H9 (cell line): Measurements from ENCODE around the gene EPB41L4A. TPM values are rescaled to one million over a fixed set of nuclear protein-coding genes. Genes with fewer than 3 reads are reported as not detected.

Source experiments
- DNase-seq: peaks from one replicate; pipeline ENCODE4 v3.0.0-alpha.2; 2017
- H2AFZ ChIP-seq: one replicate; pipeline ENCODE4 v1.6.1; 2013; ENCODE audit warnings: mild to moderate bottlenecking, low read length, control low read depth, moderate library complexity
- H2AK5ac ChIP-seq: 2 replicates; pipeline ENCODE4 v1.6.1; 2013; ENCODE audit warnings: low read length, control low read depth, mixed read lengths; ENCODE audit not compliant: insufficient read length
- H2BK120ac ChIP-seq: one replicate; pipeline ENCODE4 v1.6.1; 2013; ENCODE audit warnings: low read depth, mild to moderate bottlenecking, low read length, control low read depth, inconsistent platforms; ENCODE audit not compliant: poor library complexity, severe bottlenecking
- H2BK12ac ChIP-seq: 2 replicates; pipeline ENCODE4 v1.6.1; 2013; ENCODE audit warnings: low read length, control low read depth, mixed read lengths, low read depth; ENCODE audit not compliant: insufficient read length
- H2BK15ac ChIP-seq: 2 replicates; pipeline ENCODE4 v1.6.1; 2013; ENCODE audit warnings: low read depth, low read length, control low read depth
- H2BK20ac ChIP-seq: one replicate; pipeline ENCODE4 v1.6.1; 2013; ENCODE audit warnings: low read depth, mild to moderate bottlenecking, low read length, control low read depth, inconsistent platforms; ENCODE audit not compliant: poor library complexity, severe bottlenecking
- H2BK5ac ChIP-seq: 2 replicates; pipeline ENCODE4 v1.6.1; 2013; ENCODE audit warnings: low read length, control low read depth, mixed read lengths; ENCODE audit not compliant: insufficient read length
- H3K14ac ChIP-seq: 2 replicates; pipeline ENCODE4 v1.6.1; 2013; ENCODE audit warnings: low read length, control low read depth; ENCODE audit not compliant: insufficient read depth
- H3K18ac ChIP-seq: 2 replicates; pipeline ENCODE4 v1.6.1; 2013; ENCODE audit warnings: low read depth, mild to moderate bottlenecking, mixed read lengths, low read length, control low read depth; ENCODE audit not compliant: insufficient read length
- H3K23ac ChIP-seq: 2 replicates; pipeline ENCODE4 v1.6.1; 2013; ENCODE audit warnings: low read length, control low read depth, mixed read lengths, low read depth; ENCODE audit not compliant: insufficient read length
- H3K23me2 ChIP-seq: 2 replicates; pipeline ENCODE4 v1.6.1; 2013; ENCODE audit warnings: low read depth, mild to moderate bottlenecking, mixed read lengths, low read length, control low read depth; ENCODE audit not compliant: insufficient read length, poor library complexity, severe bottlenecking
- H3K27ac ChIP-seq: 2 replicates; pipeline ENCODE4 v1.5.1; 2013; ENCODE audit warnings: low read length, control low read depth, mixed read lengths, low read depth; ENCODE audit not compliant: insufficient read length
- H3K27me3 ChIP-seq: 2 replicates; pipeline ENCODE4 v1.6.1; 2013; ENCODE audit warnings: low read length, control low read depth, inconsistent platforms; ENCODE audit not compliant: insufficient read depth
- H3K4ac ChIP-seq: 2 replicates; pipeline ENCODE4 v1.6.1; 2013; ENCODE audit warnings: low read depth, mild to moderate bottlenecking, control low read depth, inconsistent platforms, low read length, moderate library complexity
- H3K4me1 ChIP-seq: 2 replicates; pipeline ENCODE4 v1.6.1; 2013; ENCODE audit warnings: low read length, control low read depth, inconsistent platforms; ENCODE audit not compliant: insufficient read depth
- H3K4me2 ChIP-seq: 2 replicates; pipeline ENCODE4 v1.6.1; 2013; ENCODE audit warnings: low read length, control low read depth, mixed read lengths; ENCODE audit not compliant: insufficient read length, insufficient read depth
- H3K56ac ChIP-seq: 2 replicates; pipeline ENCODE4 v1.6.1; 2013; ENCODE audit warnings: low read depth, mild to moderate bottlenecking, mixed read lengths, low read length, control low read depth; ENCODE audit not compliant: insufficient read length
- H3K79me1 ChIP-seq: 2 replicates; pipeline ENCODE4 v1.6.1; 2013; ENCODE audit warnings: low read depth, mild to moderate bottlenecking, moderate library complexity, low read length, control low read depth, inconsistent platforms; ENCODE audit not compliant: insufficient read depth, poor library complexity, severe bottlenecking
- H3K79me2 ChIP-seq: 2 replicates; pipeline ENCODE4 v1.6.1; 2013; ENCODE audit warnings: low read length, control low read depth, inconsistent platforms; ENCODE audit not compliant: insufficient read depth
- H3K9ac ChIP-seq: 2 replicates; pipeline ENCODE4 v1.6.1; 2013; ENCODE audit warnings: low read length, control low read depth, mixed read lengths; ENCODE audit not compliant: insufficient read length; ENCODE audit errors: extremely low read depth
- H3K9me3 ChIP-seq: one replicate; pipeline ENCODE4 v1.6.1; 2013; ENCODE audit warnings: low read depth, low read length, inconsistent platforms; ENCODE audit not compliant: control insufficient read depth
- H3T11ph ChIP-seq: one replicate; pipeline ENCODE4 v1.6.1; 2013; ENCODE audit warnings: mild to moderate bottlenecking, low read length, control low read depth, inconsistent platforms
- H4K20me1 ChIP-seq: one replicate; pipeline ENCODE4 v1.6.1; 2013; ENCODE audit not compliant: control insufficient read depth, insufficient read length, insufficient read depth
- H4K5ac ChIP-seq: 2 replicates; pipeline ENCODE4 v1.6.1; 2013; ENCODE audit warnings: low read depth, mild to moderate bottlenecking, mixed read lengths, low read length, control low read depth; ENCODE audit not compliant: insufficient read length
- H4K8ac ChIP-seq: replicated peaks from 2 replicates; pipeline ENCODE4 v1.6.1; 2013; ENCODE audit warnings: low read length, control low read depth, mixed read lengths, low read depth; ENCODE audit not compliant: insufficient read length
- H4K91ac ChIP-seq: 2 replicates; pipeline ENCODE4 v1.6.1; 2013; ENCODE audit warnings: low read depth, mild to moderate bottlenecking, moderate library complexity, mixed read lengths, low read length, control low read depth; ENCODE audit not compliant: insufficient read length
- H3K27ac Mint-ChIP-seq, 3 experiments: 2 replicates in 2 of 3; 3 replicates in 1 of 3; pipeline ENCODE4 v1.8.0; 2020 to 2021; ENCODE audit warnings: mixed read lengths in 3 of 3, mild to moderate bottlenecking in 1 of 3, moderate library complexity in 1 of 3
- H3K27me3 Mint-ChIP-seq: 2 replicates; pipeline ENCODE4 v1.8.0; 2021; ENCODE audit warnings: low read depth, mild to moderate bottlenecking, moderate library complexity, mixed read lengths
- H3K36me3 Mint-ChIP-seq, 3 experiments: 2 replicates in 2 of 3; 3 replicates in 1 of 3; pipeline ENCODE4 v1.8.0; 2020 to 2021; ENCODE audit warnings: low read depth in 3 of 3, mixed read lengths in 3 of 3; ENCODE audit not compliant: insufficient read depth in 1 of 3
- H3K4me1 Mint-ChIP-seq, 2 experiments: 2 replicates each; pipeline ENCODE4 v1.8.0; 2020; ENCODE audit warnings: mixed read lengths in 2 of 2
- H3K4me3 Mint-ChIP-seq, 2 experiments: 2 replicates in 1 of 2; 3 replicates in 1 of 2; pipeline ENCODE4 v1.8.0; 2020 to 2021; ENCODE audit warnings: mild to moderate bottlenecking in 2 of 2, mixed read lengths in 2 of 2, moderate library complexity in 1 of 2
- H3K9me3 Mint-ChIP-seq, 2 experiments: 2 replicates in 1 of 2; 3 replicates in 1 of 2; pipeline ENCODE4 v1.8.0; 2020; ENCODE audit warnings: mild to moderate bottlenecking in 2 of 2, mixed read lengths in 2 of 2, moderate library complexity in 1 of 2
- total RNA-seq: library from RNA; stranded (reverse); gene quantifications from 2 replicates; pipeline ENCODE4 v1.2.1, GENCODE V29; 2021
- TF ChIP-seq, protein P1 (sequence below): fragments of 200-600 bp; sonication (generic); conservative IDR thresholded peaks from 3 replicates; pipeline ENCODE4 v1.8.0; 2021; ENCODE audit warnings: antibody characterized with exemption, mild to moderate bottlenecking

EPB41L4A gene
- total RNA-seq, 1 experiment from 2014 or later, result 4.9 TPM

- no peaks in the 10 kb centered on the region for H3K27me3 Mint-ChIP-seq
- H3K9ac ChIP-seq, result no peak overlapping the region
- H3K14ac ChIP-seq, result no peak overlapping the region
- no peaks in the 10 kb centered on the region for H3K36me3 Mint-ChIP-seq
- H4K8ac ChIP-seq, result no peak overlapping the region
- no peaks in the 10 kb centered on the region for H4K20me1 ChIP-seq
- no peaks in the 10 kb centered on the region for H3K9me3 ChIP-seq
- H3K79me2 ChIP-seq, result no peaks in the 10 kb centered on the region
- H4K5ac ChIP-seq, result no peak overlapping the region
- H3K79me1 ChIP-seq, result no peaks in the 10 kb centered on the region
- H3K18ac ChIP-seq, result no peak overlapping the region
- no peak for DNase-seq
- H3K27ac ChIP-seq, result no peak overlapping the region
- peaks cover 2% of the 10 kb centered on the region; the same call in 1 of the 2 replicates for H3K4me1 ChIP-seq
- no peak overlapping the region for H3K27ac Mint-ChIP-seq
- H2BK12ac ChIP-seq, result no peak overlapping the region
- H3K4me1 Mint-ChIP-seq, result peaks cover 11 to 17% of the 10 kb centered on the region in 2 experiments
- no peak overlapping the region for H2AFZ ChIP-seq
- no peaks in the 10 kb centered on the region for H3K9me3 Mint-ChIP-seq
- H2AK5ac ChIP-seq, result no peak overlapping the region
- TF ChIP-seq, protein P1, sequence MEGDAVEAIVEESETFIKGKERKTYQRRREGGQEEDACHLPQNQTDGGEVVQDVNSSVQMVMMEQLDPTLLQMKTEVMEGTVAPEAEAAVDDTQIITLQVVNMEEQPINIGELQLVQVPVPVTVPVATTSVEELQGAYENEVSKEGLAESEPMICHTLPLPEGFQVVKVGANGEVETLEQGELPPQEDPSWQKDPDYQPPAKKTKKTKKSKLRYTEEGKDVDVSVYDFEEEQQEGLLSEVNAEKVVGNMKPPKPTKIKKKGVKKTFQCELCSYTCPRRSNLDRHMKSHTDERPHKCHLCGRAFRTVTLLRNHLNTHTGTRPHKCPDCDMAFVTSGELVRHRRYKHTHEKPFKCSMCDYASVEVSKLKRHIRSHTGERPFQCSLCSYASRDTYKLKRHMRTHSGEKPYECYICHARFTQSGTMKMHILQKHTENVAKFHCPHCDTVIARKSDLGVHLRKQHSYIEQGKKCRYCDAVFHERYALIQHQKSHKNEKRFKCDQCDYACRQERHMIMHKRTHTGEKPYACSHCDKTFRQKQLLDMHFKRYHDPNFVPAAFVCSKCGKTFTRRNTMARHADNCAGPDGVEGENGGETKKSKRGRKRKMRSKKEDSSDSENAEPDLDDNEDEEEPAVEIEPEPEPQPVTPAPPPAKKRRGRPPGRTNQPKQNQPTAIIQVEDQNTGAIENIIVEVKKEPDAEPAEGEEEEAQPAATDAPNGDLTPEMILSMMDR, result no peak
- no peak overlapping the region for H2BK20ac ChIP-seq
- H2BK120ac ChIP-seq, result no peak overlapping the region
- H3K27me3 ChIP-seq, result no peaks in the 10 kb centered on the region
- no peak overlapping the region for H3K56ac ChIP-seq
- H3T11ph ChIP-seq, result no peak overlapping the region
- H3K4me2 ChIP-seq, result no peak overlapping the region
- H3K4ac ChIP-seq, result no peak overlapping the region
- H3K4me3 Mint-ChIP-seq, result no peak overlapping the region
- no peak overlapping the region for H2BK5ac ChIP-seq
- no peaks in the 10 kb centered on the region for H3K23me2 ChIP-seq
- H3K23ac ChIP-seq, result no peak overlapping the region
- no peak overlapping the region for H4K91ac ChIP-seq
- no peak overlapping the region for H2BK15ac ChIP-seq
Observed at GRCh38 chr5:112257976-112258375, 161.1 kb downstream of the EPB41L4A start.
